ENCODE data around the gene DRD4.
"Not testable (repeated sequence)": the region's sequence is repeated elsewhere in the genome, so short reads cannot be mapped to it uniquely, and the experiment has no call there.

The DRD4 gene

GRCh38 chr11:686451-687243, 49.6 kb downstream of the DRD4 start:
- no peak for DNase-seq

- DNase-seq = no peak
Observed at GRCh38 chr11:687751-688150, 50.7 kb downstream of the DRD4 start.

GRCh38 chr11:688681-689080, 51.6 kb downstream of the DRD4 start:
- DNase-seq = no peak

- DNase-seq = no peak
Observed at GRCh38 chr11:689625-690024, 52.6 kb downstream of the DRD4 start.

GRCh38 chr11:690244-690643, 53.2 kb downstream of the DRD4 start:
- DNase-seq = not testable (repeated sequence)
